HG03108 (cell line): ENCODE data around the gene HDGFL2.

Experiments used
- ATAC-seq: cut with Tn5 transposase; IDR thresholded peaks from one replicate; pipeline ENCODE4 v1.9.1; 2021; ENCODE audit warnings: moderate library complexity; ENCODE audit not compliant: unreplicated experiment

HDGFL2 gene

GRCh38 chr19:4472174-4472974 is at the start of gene HDGFL2:
Gene HDGFL2, plus strand, starts transcription at chr19:4472297. Its CDS starts 54 bp downstream, at chr19:4472351.
- ATAC-seq = no peak

DNA sequence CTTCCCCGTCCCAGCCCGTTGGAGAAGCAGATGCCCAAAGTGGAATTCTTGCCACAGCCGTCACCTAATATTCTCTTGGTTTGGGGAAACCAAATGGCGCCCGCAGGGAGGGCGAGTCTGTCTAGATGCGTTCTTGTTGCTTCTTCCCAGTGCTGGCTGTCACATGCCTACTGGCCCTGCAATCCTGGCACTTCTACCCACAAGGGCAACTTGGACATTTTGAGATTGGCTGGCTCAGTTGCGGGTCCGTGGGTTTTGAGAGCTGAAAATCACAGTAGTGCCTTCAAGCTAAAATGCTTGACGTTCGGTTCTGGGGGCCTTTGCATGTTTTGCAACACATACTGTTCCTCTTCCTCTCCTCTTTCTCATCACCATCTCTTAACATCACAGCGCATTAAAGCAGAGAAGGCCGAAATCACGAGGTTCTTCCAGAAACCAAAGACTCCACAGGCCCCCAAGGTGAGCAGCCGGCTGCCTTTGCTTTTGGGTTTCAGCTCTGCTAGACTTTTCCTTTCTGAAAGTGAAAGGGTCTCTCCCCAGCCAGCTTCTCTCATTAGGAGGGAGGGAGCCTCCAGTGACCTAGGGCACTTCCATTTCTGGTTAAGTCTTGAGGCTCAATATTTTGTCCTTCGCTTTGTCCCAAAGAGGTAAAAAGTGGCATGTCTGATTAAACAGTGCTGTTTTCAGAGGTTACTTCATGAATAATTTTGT is 48.5 kb upstream of the HDGFL2 start:
- ATAC-seq = no peak

GRCh38 chr19:4425537-4425936 is 46.6 kb upstream of the HDGFL2 start:
- no peak for ATAC-seq

- no peak for ATAC-seq
Measured at GRCh38 chr19:4428326-4428975, 43.6 kb upstream of the HDGFL2 start.

DNA sequence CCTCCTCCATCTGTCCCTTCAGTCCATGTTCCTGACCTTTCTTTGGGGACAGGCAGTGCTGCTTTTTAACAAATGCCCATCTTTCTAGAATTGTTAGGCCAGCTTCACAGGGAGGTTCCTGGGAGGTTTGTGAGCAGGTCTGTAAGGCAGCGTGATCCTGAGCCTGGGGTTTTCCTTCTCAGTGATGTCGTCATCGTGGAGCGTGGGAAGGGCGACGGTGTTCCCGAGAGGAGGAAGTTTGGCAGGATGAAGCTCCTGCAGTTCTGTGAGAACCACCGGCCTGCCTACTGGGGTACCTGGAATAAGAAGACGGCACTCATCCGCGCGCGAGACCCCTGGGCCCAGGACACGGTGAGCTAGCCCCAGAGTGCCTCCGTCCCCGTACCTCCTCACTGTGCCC is 42.8 kb upstream of the HDGFL2 start:
- no peak for ATAC-seq

GRCh38 chr19:4429771-4430171 is 42.3 kb upstream of the HDGFL2 start:
- no peak for ATAC-seq

- ATAC-seq = no peak
Measured at GRCh38 chr19:4430760-4431159, 41.3 kb upstream of the HDGFL2 start.

- no peak for ATAC-seq
Measured at GRCh38 chr19:4431296-4431695, 40.8 kb upstream of the HDGFL2 start.

DNA sequence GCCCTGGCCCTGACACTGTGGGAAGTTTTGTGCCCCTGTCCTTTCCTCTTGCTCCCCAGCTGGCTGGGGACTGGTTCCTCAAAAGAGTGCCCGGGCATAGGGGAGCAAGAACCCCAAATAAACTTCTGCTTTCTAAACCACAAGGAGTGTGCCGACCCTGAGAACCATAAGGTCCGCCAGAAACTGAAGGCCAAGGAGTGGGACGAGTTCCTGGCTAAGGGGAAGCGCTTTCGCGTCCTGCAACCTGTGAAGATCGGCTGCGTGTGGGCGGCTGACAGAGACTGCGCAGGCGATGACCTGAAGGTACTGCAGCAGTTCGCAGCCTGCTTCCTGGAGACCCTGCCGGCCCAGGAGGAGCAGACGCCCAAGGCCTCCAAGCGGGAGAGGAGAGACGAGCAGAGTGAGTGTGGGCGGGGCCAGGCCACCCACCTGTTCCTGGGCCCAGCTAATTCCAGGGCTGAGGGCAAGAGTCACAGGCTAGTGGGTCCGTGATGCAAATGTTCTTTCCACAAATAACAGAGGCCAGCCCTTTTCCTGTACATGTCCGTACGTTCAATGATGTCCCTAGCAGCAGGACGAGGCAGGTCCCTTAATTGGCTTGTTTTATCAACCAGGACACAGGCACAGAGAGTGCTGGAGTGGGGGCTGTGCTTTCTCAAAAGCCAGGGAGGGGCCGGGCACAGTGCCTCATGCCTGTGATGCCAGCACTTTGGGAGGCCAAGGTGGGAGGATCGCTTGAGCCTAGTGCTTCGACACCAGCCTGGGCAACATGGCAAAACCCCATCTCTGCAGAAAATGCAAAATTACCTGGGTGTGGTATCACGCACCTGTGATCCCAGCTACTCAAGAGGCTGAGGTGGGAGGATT is 40.1 kb upstream of the HDGFL2 start:
- no peak for ATAC-seq

DNA sequence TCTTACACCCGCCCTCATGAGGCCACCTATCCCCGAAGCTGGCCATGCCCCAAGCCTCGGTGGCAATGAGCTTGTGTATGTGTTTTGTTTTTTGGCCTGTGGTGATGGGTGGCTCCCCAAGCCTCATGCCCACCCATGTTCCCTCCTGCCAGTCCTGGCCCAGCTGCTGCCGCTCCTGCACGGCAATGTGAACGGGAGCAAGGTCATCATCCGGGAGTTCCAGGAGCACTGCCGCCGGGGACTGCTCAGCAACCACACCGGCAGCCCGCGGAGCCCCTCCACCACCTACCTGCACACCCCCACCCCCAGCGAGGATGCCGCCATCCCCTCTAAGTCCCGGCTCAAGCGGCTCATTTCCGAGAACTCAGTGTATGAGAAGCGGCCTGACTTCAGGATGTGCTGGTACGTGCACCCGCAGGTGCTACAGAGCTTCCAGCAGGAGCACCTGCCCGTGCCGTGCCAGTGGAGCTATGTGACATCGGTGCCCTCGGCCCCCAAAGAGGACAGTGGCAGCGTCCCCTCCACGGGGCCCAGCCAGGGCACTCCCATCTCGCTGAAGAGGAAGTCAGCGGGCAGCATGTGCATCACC is 39.1 kb upstream of the HDGFL2 start:
- no peak for ATAC-seq

DNA sequence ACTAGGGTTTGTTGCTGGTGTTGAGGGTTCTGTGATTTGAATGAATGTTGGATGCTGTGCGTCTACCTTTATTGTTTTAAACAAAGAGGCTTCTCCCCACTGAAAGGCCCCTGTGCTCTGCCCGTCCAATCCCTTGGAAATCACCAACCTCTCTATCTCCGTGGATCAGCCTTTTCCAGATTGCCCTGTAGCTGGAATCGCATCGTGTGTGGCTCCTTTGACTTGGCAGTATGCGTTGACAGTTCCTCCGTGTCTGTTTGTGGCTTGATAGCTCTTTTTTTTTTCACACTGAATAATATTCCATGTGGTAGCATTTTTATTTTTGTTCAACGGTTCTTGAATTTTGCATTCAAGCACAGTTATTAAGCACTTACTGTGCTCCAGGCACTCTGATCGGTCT is 37.7 kb upstream of the HDGFL2 start:
- ATAC-seq = no peak

DNA sequence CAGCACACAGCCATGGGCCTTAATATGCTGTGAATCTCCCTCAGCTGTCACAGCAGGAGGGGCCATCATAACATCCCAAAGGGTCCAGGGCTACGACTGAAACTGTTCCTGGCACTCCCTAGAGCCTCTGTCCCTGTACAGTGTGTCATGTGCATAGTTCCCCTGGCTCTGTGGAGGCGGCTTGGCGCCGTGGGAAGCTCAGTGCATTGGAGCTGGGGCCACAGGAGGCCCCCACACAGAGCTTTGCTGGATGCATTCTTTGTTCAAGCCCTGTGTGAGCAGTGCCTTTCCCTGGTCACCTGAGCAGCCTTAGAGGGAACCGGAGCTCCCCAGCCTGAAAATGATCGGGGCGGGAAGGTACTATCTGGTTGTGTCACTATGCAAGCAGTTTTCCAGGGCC is 35.9 kb upstream of the HDGFL2 start:
- ATAC-seq = no peak

DNA sequence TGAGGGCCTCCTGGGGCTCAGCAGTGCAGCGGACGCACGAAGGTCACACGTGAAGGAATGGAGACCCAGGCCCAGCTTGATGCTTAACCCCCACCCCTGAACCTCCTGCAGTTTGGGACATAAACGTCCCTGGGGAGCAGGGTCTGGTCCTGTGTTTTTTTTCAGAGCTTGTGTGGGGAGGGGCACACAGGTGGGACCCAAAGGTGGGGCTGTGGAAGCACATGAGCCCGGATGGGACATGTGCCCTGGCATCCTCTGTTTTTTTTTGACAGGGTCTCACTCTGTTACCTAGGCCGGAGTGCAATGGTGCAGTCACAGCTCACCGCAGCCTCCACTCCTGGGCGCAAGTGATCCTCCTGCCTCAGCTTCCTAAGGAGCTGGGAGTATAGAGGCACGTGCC is 35.0 kb upstream of the HDGFL2 start:
- no peak for ATAC-seq

GRCh38 chr19:4439243-4439642 is 32.9 kb upstream of the HDGFL2 start:
- no peak for ATAC-seq

DNA sequence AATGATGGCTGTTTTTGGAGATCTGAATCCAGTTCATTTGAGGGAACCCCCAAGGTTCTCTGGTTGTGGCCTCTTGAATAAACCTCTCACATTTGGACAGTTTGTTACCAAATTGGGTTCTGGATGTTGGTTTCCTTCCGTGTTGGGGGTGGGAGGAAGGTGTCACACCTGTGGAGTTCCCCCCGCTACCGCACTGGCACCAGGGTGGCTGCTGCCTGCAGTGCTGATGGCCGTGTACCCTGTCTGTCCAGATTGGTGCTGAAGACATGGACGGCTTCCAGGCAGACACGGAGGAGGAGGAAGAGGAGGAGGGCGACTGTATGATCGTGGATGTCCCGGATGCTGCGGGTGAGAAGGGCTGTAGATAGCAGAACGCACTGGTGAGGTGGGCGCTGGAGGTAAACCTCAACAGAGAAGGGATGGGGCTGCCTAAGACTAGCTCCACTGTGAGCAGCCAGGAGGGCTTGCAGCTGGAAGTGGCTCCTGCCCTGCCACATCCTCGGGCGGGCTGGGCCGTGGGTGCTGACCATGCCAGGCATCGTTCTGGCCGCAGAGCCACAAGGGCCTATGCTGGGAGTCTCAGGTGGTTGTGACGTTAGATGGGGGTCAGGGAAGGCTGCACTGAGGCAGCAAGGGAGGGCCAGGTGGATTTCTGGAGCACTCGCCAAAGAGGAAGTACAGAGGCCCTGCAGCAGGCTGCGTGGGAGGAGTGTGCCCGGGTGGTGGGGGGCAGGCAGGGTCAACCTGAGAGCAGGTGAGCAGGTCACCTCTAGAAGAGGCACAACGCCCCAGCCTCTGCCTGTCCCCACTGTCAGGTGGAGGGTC is 29.9 kb upstream of the HDGFL2 start:
- ATAC-seq = no peak

DNA sequence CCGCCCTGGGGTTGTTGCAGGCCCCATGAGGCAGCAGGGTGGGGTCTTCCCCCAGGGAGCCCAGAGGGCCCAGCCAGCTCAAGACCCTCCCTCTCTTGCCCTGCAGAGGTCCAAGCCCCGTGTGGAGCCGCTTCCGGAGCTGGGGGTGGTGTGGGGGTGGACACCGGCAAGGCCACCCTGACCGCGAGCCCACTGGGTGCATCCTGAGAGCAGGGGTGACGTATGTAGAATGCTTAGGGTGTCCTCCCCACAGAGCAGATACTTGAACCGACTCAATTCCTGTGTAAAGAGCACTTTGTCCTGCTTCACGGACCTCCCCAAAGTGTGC is 29.3 kb upstream of the HDGFL2 start:
- ATAC-seq = no peak

- ATAC-seq = no peak
Measured at GRCh38 chr19:4443188-4443587, 28.9 kb upstream of the HDGFL2 start.

GRCh38 chr19:4443966-4444764 is 27.9 kb upstream of the HDGFL2 start:
- no peak for ATAC-seq
